Measurements from ENCODE around the gene CLIC1. TPM values are rescaled to one million over a fixed set of nuclear protein-coding genes. Genes with fewer than 3 reads are reported as not detected.

The CLIC1 gene
- total RNA-seq = 216 and 221 TPM in 2 replicates
- 501 TPM for total RNA-seq (2013)
- polyA plus RNA-seq = 178 and 290 TPM in 2 replicates
- 413 and 435 TPM in 2 replicates for polyA minus RNA-seq

DNA sequence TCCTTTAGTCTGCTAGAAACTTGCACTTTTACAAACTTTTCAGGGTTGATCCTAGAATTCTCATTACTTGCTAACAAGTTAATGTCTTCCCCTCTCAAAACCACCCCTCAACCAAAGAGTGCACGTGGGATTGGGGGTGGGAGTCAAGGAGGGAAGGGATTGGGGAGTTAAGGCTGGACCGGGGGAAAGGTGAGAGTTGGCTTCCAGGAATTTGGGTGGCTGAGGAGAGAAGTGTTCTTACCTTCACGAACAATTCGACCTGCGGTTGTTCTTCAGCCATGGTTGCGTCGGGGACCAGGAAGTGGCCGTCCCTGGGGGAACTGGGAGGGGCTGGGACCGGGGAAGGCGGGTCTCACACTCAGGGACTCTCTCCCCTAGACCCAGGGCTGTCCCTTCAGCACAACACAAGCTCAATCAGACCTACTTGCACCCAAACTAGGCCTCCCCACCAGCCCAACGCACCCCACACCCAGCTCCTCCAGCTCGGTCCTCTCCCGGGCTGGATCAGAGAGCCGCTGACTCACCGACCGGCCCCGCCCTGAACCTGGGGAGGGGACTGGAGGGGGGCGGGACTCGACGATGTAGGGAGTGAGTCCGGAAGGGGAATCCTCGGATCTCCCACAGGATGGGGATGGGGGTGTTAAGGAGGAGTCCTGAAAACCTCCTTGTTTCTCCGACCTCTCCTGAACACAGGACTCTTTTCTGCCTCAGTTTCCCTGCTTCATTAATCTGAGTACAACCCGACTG, at the start of gene CLIC1:
Gene CLIC1, minus strand, starts transcription at position 510 of the 747 bp plus-strand sequence. Its CDS starts 230 bp downstream, at position 280.
- peak; percentile 84 for DNase-seq
- CTCF ChIA-PET = interaction anchor here (6.1 to 7.8 kb wide), 4 partner anchors 7 to 94 kb away, joined by 34 to 90 read pairs (median 48); partner anchors contain the start of gene DDAH2
- WGBS (ENCODE audit: insufficient coverage) = 0% methylated on average over 11 of the region's 24 CpGs
- H3K9me3 ChIP-seq (ENCODE audit: control extremely low read depth in 1 of 3, control insufficient read depth in 2 of 3, insufficient read depth in 1 of 3, low read length in 2 of 3) = no peaks in the 10 kb centered on the region
- no peaks in the 10 kb centered on the region for H3K27me3 ChIP-seq (replicated peaks in 1 of 4; ENCODE audit: control extremely low read depth in 1 of 4, control insufficient read depth in 3 of 4, insufficient read depth in 4 of 4, low read length in 3 of 4)
- peaks cover 83% of the 10 kb centered on the region for H3K4me1 Mint-ChIP-seq
- peak within 1 kb of the TSS; percentile 82 for H3K4me2 ChIP-seq (replicated peaks; ENCODE audit: low read depth, low read length, poor library complexity, severe bottlenecking)
- H3K4me1 ChIP-seq (ENCODE audit: control insufficient read depth in 2 of 2, insufficient read depth in 2 of 2, low read length in 2 of 2) = peaks cover 53 to 57% of the 10 kb centered on the region in 2 donors
- peak within 1 kb of the TSS; percentile 91 for H3K9ac ChIP-seq (ENCODE audit: low read length)
- H2AFZ ChIP-seq (ENCODE audit: insufficient read depth, low read depth, low read length, poor library complexity, severe bottlenecking) = peak within 1 kb of the TSS; percentile 63
- H3K27ac ChIP-seq (ENCODE audit: low read length in 2 of 2) = peak within 1 kb of the TSS; percentile 81 to 96
- intact Hi-C loops (cut with micrococcal nuclease) = loop anchor here (5.0 to 10.0 kb wide), 5 partner anchors 69 to 459 kb away; partner anchors contain the start of genes CSNK2B, DDX39B, DXO and EHMT2
- H4K20me1 ChIP-seq (ENCODE audit: control insufficient read depth, insufficient read depth, low read length, poor library complexity, severe bottlenecking) = peaks cover 7% of the 10 kb centered on the region
- TF ChIP-seq EZH2 (IDR thresholded peaks at IDR 0.05; ENCODE audit: borderline replicate concordance, insufficient read depth, low read depth, low read length, poor library complexity, severe bottlenecking) (no peak), CTCF (IDR thresholded peaks at IDR 0.05) (no peak)
- H3K27me3 Mint-ChIP-seq = no peaks in the 10 kb centered on the region
- peak; percentile 43 for ATAC-seq (ENCODE audit: low read depth)
- peaks cover 54% of the 10 kb centered on the region for H3K79me2 ChIP-seq (ENCODE audit: control insufficient read depth, insufficient read depth, low read length)
- H3K27ac Mint-ChIP-seq = peak within 1 kb of the TSS; percentile 91
- H3K9me3 Mint-ChIP-seq (ENCODE audit: insufficient read depth) = no peaks in the 10 kb centered on the region
- peak within 1 kb of the TSS; percentile 100 for H3K4me3 Mint-ChIP-seq
- peaks cover 4 to 31% of the 10 kb centered on the region in 2 experiments for H3K36me3 ChIP-seq (replicated peaks in 1 of 2; ENCODE audit: control extremely low read depth in 1 of 2, control insufficient read depth in 1 of 2, extremely low read depth in 1 of 2, insufficient read depth in 2 of 2, low read length in 1 of 2)
- POLR2A ChIA-PET = interaction anchor here (0.6 to 3.1 kb wide), 8 partner anchors 9 to 1024 kb away, joined by 3 to 16 read pairs (median 6); partner anchors contain the start of genes ABHD16A, BAG6, CSNK2B and HSPA1A
- peak within 1 kb of the TSS; percentile 73 to 99 (median 87) for H3K4me3 ChIP-seq (ENCODE audit: control extremely low read depth in 1 of 5, extremely low read depth in 1 of 5, insufficient read depth in 1 of 5, low read depth in 2 of 5, low read length in 4 of 5)

GRCh38 chr6:31785475-31785874, 49.1 kb upstream of the CLIC1 start:
- 98% methylated on average over 7 of the region's 11 CpGs for WGBS (ENCODE audit: insufficient coverage)
- no peak overlapping the region for H3K27ac Mint-ChIP-seq
- TF ChIP-seq CTCF (IDR thresholded peaks at IDR 0.05) = no peak
- no peak for TF ChIP-seq EZH2 (IDR thresholded peaks at IDR 0.05; ENCODE audit: borderline replicate concordance, insufficient read depth, low read depth, low read length, poor library complexity, severe bottlenecking)

More at GRCh38 chr6:31785475-31785874, 49.1 kb upstream of the CLIC1 start:
- Histone ChIP-seq H3K36me3 (replicated peaks in 1 of 2; ENCODE audit: control extremely low read depth in 1 of 2, control insufficient read depth in 1 of 2, extremely low read depth in 1 of 2, insufficient read depth in 2 of 2, low read length in 1 of 2) (peaks cover 0 to 50% of the 10 kb centered on the region in 2 experiments), H3K4me3 (ENCODE audit: control extremely low read depth in 1 of 5, extremely low read depth in 1 of 5, insufficient read depth in 1 of 5, low read depth in 2 of 5, low read length in 4 of 5) (no peak overlapping the region), H3K9me3 (ENCODE audit: control extremely low read depth in 1 of 3, control insufficient read depth in 2 of 3, insufficient read depth in 1 of 3, low read length in 2 of 3) (no peaks in the 10 kb centered on the region), H3K9ac (ENCODE audit: low read length) (no peak overlapping the region), H4K20me1 (ENCODE audit: control insufficient read depth, insufficient read depth, low read length, poor library complexity, severe bottlenecking) (no peaks in the 10 kb centered on the region), H3K27ac (ENCODE audit: low read length in 2 of 2) (no peak overlapping the region), H3K79me2 (ENCODE audit: control insufficient read depth, insufficient read depth, low read length) (peaks cover 35% of the 10 kb centered on the region), H3K4me1 (ENCODE audit: control insufficient read depth in 2 of 2, insufficient read depth in 2 of 2, low read length in 2 of 2) (peaks cover 15 to 30% of the 10 kb centered on the region in 2 donors), H2AFZ (ENCODE audit: insufficient read depth, low read depth, low read length, poor library complexity, severe bottlenecking) (no peak overlapping the region), H3K27me3 (replicated peaks in 1 of 4; ENCODE audit: control extremely low read depth in 1 of 4, control insufficient read depth in 3 of 4, insufficient read depth in 4 of 4, low read length in 3 of 4) (no peaks in the 10 kb centered on the region), H3K4me2 (replicated peaks; ENCODE audit: low read depth, low read length, poor library complexity, severe bottlenecking) (no peak overlapping the region)
- ATAC-seq (ENCODE audit: low read depth) (no peak), DNase-seq (no peak)
- CTCF ChIA-PET = interaction anchor here (1.5 kb wide), 1 partner anchor 29 kb away, joined by 4 read pairs; the partner anchor contains the start of genes HSPA1A and HSPA1L
- H3K9me3 Mint-ChIP-seq (ENCODE audit: insufficient read depth) = no peaks in the 10 kb centered on the region
- POLR2A ChIA-PET = no interaction called here
- H3K27me3 Mint-ChIP-seq = no peaks in the 10 kb centered on the region
- H3K4me1 Mint-ChIP-seq = peaks cover 13% of the 10 kb centered on the region
- no peak overlapping the region for H3K4me3 Mint-ChIP-seq
- intact Hi-C loops (cut with micrococcal nuclease) = no loop called here
